Mesendoderm (in vitro differentiated cells): ENCODE measurements around the gene ARF6.

Experiments used
- DNase-seq: peaks from one replicate; pipeline ENCODE4 v3.0.0; 2013
- H2AK5ac ChIP-seq: 2 replicates; pipeline ENCODE4 v1.6.1; 2013; ENCODE audit warnings: low read length, inconsistent platforms
- H2BK120ac ChIP-seq: 2 replicates; pipeline ENCODE4 v1.6.1; 2013; ENCODE audit warnings: low read depth, mild to moderate bottlenecking, low read length, moderate library complexity, mixed read lengths
- H2BK15ac ChIP-seq: replicated peaks from 2 replicates; pipeline ENCODE4 v1.6.1; 2013; ENCODE audit warnings: low read depth, mild to moderate bottlenecking, moderate library complexity
- H2BK5ac ChIP-seq: 2 replicates; pipeline ENCODE4 v1.6.1; 2013; ENCODE audit warnings: low read length, inconsistent platforms
- H3K18ac ChIP-seq: 2 replicates; pipeline ENCODE4 v1.6.1; 2013; ENCODE audit warnings: mild to moderate bottlenecking, low read length, mixed read lengths
- H3K23ac ChIP-seq: one replicate; pipeline ENCODE4 v1.6.1; 2013; ENCODE audit warnings: low read length
- H3K27ac ChIP-seq: 2 replicates; pipeline ENCODE4 v1.5.1; 2013; ENCODE audit warnings: low read depth, mild to moderate bottlenecking, inconsistent platforms, low read length, moderate library complexity
- H3K27me3 ChIP-seq: 2 replicates; pipeline ENCODE4 v1.6.1; 2013; ENCODE audit warnings: low read length, control low read depth, mild to moderate bottlenecking, inconsistent platforms; ENCODE audit not compliant: insufficient read depth, poor library complexity
- H3K36me3 ChIP-seq: 2 replicates; pipeline ENCODE4 v1.6.1; 2013; ENCODE audit warnings: low read length, inconsistent platforms; ENCODE audit not compliant: control insufficient read depth, insufficient read depth
- H3K4ac ChIP-seq: one replicate; pipeline ENCODE4 v1.6.1; 2013; ENCODE audit warnings: low read depth, mild to moderate bottlenecking, low read length, moderate library complexity
- H3K4me1 ChIP-seq: 2 replicates; pipeline ENCODE4 v1.6.1; 2013; ENCODE audit warnings: low read depth, low read length, inconsistent platforms; ENCODE audit not compliant: control insufficient read depth
- H3K4me2 ChIP-seq: 2 replicates; pipeline ENCODE4 v1.6.1; 2013; ENCODE audit warnings: low read length
- H3K4me3 ChIP-seq: 2 replicates; pipeline ENCODE4 v1.5.1; 2013; ENCODE audit warnings: mild to moderate bottlenecking, low read length
- H3K56ac ChIP-seq: one replicate; pipeline ENCODE4 v1.6.1; 2013; ENCODE audit warnings: low read length
- H3K79me1 ChIP-seq: 2 replicates; pipeline ENCODE4 v1.6.1; 2013; ENCODE audit warnings: low read length, inconsistent platforms
- H3K79me2 ChIP-seq: 2 replicates; pipeline ENCODE4 v1.6.1; 2013; ENCODE audit warnings: mild to moderate bottlenecking, low read length; ENCODE audit not compliant: control insufficient read depth, insufficient read depth
- H3K9ac ChIP-seq: 2 replicates; pipeline ENCODE4 v1.6.1; 2013; ENCODE audit warnings: low read length, inconsistent platforms
- H4K5ac ChIP-seq: one replicate; pipeline ENCODE4 v1.6.1; 2013; ENCODE audit warnings: low read length
- H4K8ac ChIP-seq: one replicate; pipeline ENCODE4 v1.6.1; 2013; ENCODE audit warnings: low read depth, mild to moderate bottlenecking, control low read depth, low read length, moderate library complexity
- WGBS: extraction: QIAGEN DNeasy Blood & Tissue Kit; methylation state at CpG from one replicate; pipeline ENCODE4 v1.1.7; 2013; ENCODE audit warnings: low lambda C conversion rate, missing lambda C conversion rate; ENCODE audit not compliant: insufficient coverage; ENCODE audit errors: extremely low coverage; 5-methylcytosine and 5-hydroxymethylcytosine counted together

ARF6 gene

DNA sequence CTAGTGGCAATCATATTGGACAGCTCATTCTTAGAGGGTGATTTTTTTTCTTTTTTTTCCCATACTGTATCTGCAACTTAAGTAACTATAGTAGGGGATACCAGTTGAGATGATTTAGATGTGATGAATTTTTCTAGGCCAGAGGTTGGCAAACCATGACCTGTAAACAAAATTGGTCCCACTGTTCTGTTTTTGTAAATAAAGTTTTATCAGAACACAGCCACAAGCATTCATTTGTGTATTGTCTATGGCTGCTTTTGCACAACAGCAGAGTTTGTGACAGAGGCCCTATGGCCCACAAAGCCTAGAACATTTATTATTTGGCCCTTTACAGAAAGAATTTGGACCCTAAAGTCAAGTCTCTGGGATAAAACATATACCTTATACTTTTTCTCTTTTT lies 11.4 kb downstream of the ARF6 start:
- Histone ChIP-seq H3K79me1 (no peaks in the 10 kb centered on the region), H3K9ac (no peak overlapping the region), H3K56ac (no peak overlapping the region), H4K5ac (no peak overlapping the region), H3K18ac (no peak overlapping the region), H3K4me2 (no peak overlapping the region), H3K4me3 (no peak overlapping the region), H3K36me3 (no peaks in the 10 kb centered on the region), H3K23ac (no peak overlapping the region), H3K4me1 (no peaks in the 10 kb centered on the region), H2BK120ac (no peak overlapping the region), H3K79me2 (no peaks in the 10 kb centered on the region), H2AK5ac (no peak overlapping the region), H3K27me3 (no peaks in the 10 kb centered on the region), H4K8ac (no peak overlapping the region), H2BK15ac (no peak overlapping the region), H3K27ac (no peak overlapping the region), H2BK5ac (no peak overlapping the region), H3K4ac (no peak overlapping the region)
- no peak for DNase-seq

GRCh38 chr14:49905989-49906388 lies 13.1 kb downstream of the ARF6 start:
- H4K5ac ChIP-seq: no peak overlapping the region
- no peak overlapping the region for H2BK120ac ChIP-seq
- H3K18ac ChIP-seq: no peak overlapping the region
- no peak overlapping the region for H3K9ac ChIP-seq
- no peaks in the 10 kb centered on the region for H3K36me3 ChIP-seq
- DNase-seq: no peak
- no peak overlapping the region for H3K4me2 ChIP-seq
- H3K4ac ChIP-seq: no peak overlapping the region
- no peak overlapping the region for H2BK5ac ChIP-seq
- H2AK5ac ChIP-seq: no peak overlapping the region
- no peak overlapping the region for H4K8ac ChIP-seq
- no peak overlapping the region for H3K56ac ChIP-seq
- H3K27me3 ChIP-seq: no peaks in the 10 kb centered on the region
- no peaks in the 10 kb centered on the region for H3K79me2 ChIP-seq
- H3K79me1 ChIP-seq: no peaks in the 10 kb centered on the region
- H2BK15ac ChIP-seq: no peak overlapping the region
- WGBS: no CpG with 5 or more reads among the region's 7 CpGs
- H3K4me1 ChIP-seq: no peaks in the 10 kb centered on the region
- no peak overlapping the region for H3K4me3 ChIP-seq
- no peak overlapping the region for H3K27ac ChIP-seq
- no peak overlapping the region for H3K23ac ChIP-seq

- H3K27ac ChIP-seq: no peak overlapping the region
- no peak for DNase-seq
- no peaks in the 10 kb centered on the region for H3K79me1 ChIP-seq
- no peak overlapping the region for H3K9ac ChIP-seq
- H3K18ac ChIP-seq: no peak overlapping the region
- H2BK120ac ChIP-seq: no peak overlapping the region
- no peaks in the 10 kb centered on the region for H3K79me2 ChIP-seq
- H3K4me2 ChIP-seq: no peak overlapping the region
- no peak overlapping the region for H4K8ac ChIP-seq
- H3K36me3 ChIP-seq: no peaks in the 10 kb centered on the region
- H3K23ac ChIP-seq: no peak overlapping the region
- WGBS: no CpG with 5 or more reads among the region's 5 CpGs
- no peaks in the 10 kb centered on the region for H3K4me1 ChIP-seq
- no peak overlapping the region for H3K56ac ChIP-seq
- H2AK5ac ChIP-seq: no peak overlapping the region
- H4K5ac ChIP-seq: no peak overlapping the region
- H2BK15ac ChIP-seq: no peak overlapping the region
- H2BK5ac ChIP-seq: no peak overlapping the region
- H3K4me3 ChIP-seq: no peak overlapping the region
- no peak overlapping the region for H3K4ac ChIP-seq
- H3K27me3 ChIP-seq: no peaks in the 10 kb centered on the region
Measured at GRCh38 chr14:49907186-49907585, 14.3 kb downstream of the ARF6 start.

- no CpG with 5 or more reads among the region's 1 CpG for WGBS
- H4K5ac ChIP-seq: no peak overlapping the region
- H3K4me3 ChIP-seq: no peak overlapping the region
- H3K18ac ChIP-seq: no peak overlapping the region
- H3K36me3 ChIP-seq: no peaks in the 10 kb centered on the region
- no peaks in the 10 kb centered on the region for H3K27me3 ChIP-seq
- no peak overlapping the region for H4K8ac ChIP-seq
- no peak overlapping the region for H3K56ac ChIP-seq
- H3K79me1 ChIP-seq: no peaks in the 10 kb centered on the region
- no peak overlapping the region for H2AK5ac ChIP-seq
- no peak overlapping the region for H3K23ac ChIP-seq
- H2BK120ac ChIP-seq: no peak overlapping the region
- H3K4me1 ChIP-seq: no peaks in the 10 kb centered on the region
- H3K4ac ChIP-seq: no peak overlapping the region
- no peak overlapping the region for H2BK5ac ChIP-seq
- H3K9ac ChIP-seq: no peak overlapping the region
- H3K27ac ChIP-seq: no peak overlapping the region
- no peak overlapping the region for H2BK15ac ChIP-seq
- no peaks in the 10 kb centered on the region for H3K79me2 ChIP-seq
- H3K4me2 ChIP-seq: no peak overlapping the region
- DNase-seq: no peak
Measured at GRCh38 chr14:49908433-49908782, 15.5 kb downstream of the ARF6 start.

DNA sequence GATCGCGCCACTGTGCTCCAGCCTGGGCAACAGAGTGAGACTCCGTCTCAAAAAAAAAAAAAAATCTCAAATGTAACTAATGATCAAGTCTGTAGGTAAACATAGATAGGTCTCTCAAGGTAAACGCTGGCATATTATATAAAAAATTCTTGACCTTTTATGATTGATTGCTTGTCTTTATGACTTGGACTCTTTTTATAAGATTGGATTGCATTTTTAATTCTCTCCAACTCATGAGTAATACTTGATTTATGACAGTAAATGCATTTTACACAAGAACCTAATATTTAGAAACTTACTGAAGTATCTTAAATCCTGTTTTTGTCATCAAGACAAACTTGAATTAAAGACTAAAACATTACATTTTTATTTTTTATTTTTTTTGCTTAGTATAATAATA lies 16.1 kb downstream of the ARF6 start:
- Histone ChIP-seq H3K36me3 (no peaks in the 10 kb centered on the region), H3K18ac (no peak overlapping the region), H3K4me3 (no peak overlapping the region), H3K4ac (no peak overlapping the region), H4K5ac (no peak overlapping the region), H2BK15ac (no peak overlapping the region), H3K4me2 (no peak overlapping the region), H2BK5ac (no peak overlapping the region), H2BK120ac (no peak overlapping the region), H3K79me2 (no peaks in the 10 kb centered on the region), H3K56ac (no peak overlapping the region), H3K4me1 (no peaks in the 10 kb centered on the region), H2AK5ac (no peak overlapping the region), H3K27me3 (no peaks in the 10 kb centered on the region), H4K8ac (no peak overlapping the region), H3K27ac (no peak overlapping the region), H3K79me1 (no peaks in the 10 kb centered on the region), H3K23ac (no peak overlapping the region), H3K9ac (no peak overlapping the region)
- no peak for DNase-seq
- no CpG with 5 or more reads among the region's 4 CpGs for WGBS

GRCh38 chr14:49915085-49915484 lies 22.2 kb downstream of the ARF6 start:
- Histone ChIP-seq H3K4me3 (no peak overlapping the region), H2BK120ac (no peak overlapping the region), H3K4me1 (no peaks in the 10 kb centered on the region), H3K36me3 (no peaks in the 10 kb centered on the region), H3K18ac (no peak overlapping the region), H3K9ac (no peak overlapping the region), H4K5ac (no peak overlapping the region), H3K56ac (no peak overlapping the region), H3K27ac (no peak overlapping the region), H3K4ac (no peak overlapping the region), H2BK5ac (no peak overlapping the region), H3K23ac (no peak overlapping the region), H3K4me2 (no peak overlapping the region), H3K79me1 (no peaks in the 10 kb centered on the region), H2BK15ac (no peak overlapping the region), H3K79me2 (no peaks in the 10 kb centered on the region), H4K8ac (no peak overlapping the region), H2AK5ac (no peak overlapping the region), H3K27me3 (no peaks in the 10 kb centered on the region)
- DNase-seq: no peak
